Mesenchymal stem cell (in vitro differentiated cells and primary cell): ENCODE data around the gene RAET1G.
"Not testable (repeated sequence)": the region's sequence is repeated elsewhere in the genome, so short reads cannot be mapped to it uniquely, and the experiment has no call there.

Experiments used
- DNase-seq: peaks from one replicate; pipeline ENCODE4 v3.0.0-alpha.2; 2013
- H2AFZ ChIP-seq: one replicate; pipeline ENCODE4 v1.6.1; 2013; ENCODE audit warnings: low read depth, mild to moderate bottlenecking, control low read depth, inconsistent platforms, low read length, moderate library complexity
- H2AK5ac ChIP-seq: 2 replicates; pipeline ENCODE4 v1.6.1; 2013; ENCODE audit warnings: low read length, moderate library complexity, mild to moderate bottlenecking, inconsistent platforms; ENCODE audit not compliant: severe bottlenecking
- H2BK120ac ChIP-seq: one replicate; pipeline ENCODE4 v1.6.1; 2013; ENCODE audit warnings: low read depth, mild to moderate bottlenecking, inconsistent platforms, low read length, moderate library complexity
- H2BK12ac ChIP-seq, 2 experiments: one replicate each; pipeline ENCODE4 v1.6.1; 2013; ENCODE audit warnings: inconsistent platforms in 2 of 2, low read length in 2 of 2, mild to moderate bottlenecking in 2 of 2, moderate library complexity in 2 of 2, control low read depth in 1 of 2
- H2BK15ac ChIP-seq: one replicate; pipeline ENCODE4 v1.6.1; 2013; ENCODE audit warnings: mild to moderate bottlenecking, low read depth, inconsistent platforms; ENCODE audit not compliant: poor library complexity, severe bottlenecking
- H2BK5ac ChIP-seq: 2 replicates; pipeline ENCODE4 v1.6.1; 2013; ENCODE audit warnings: low read depth, mild to moderate bottlenecking, low read length, control low read depth, inconsistent platforms; ENCODE audit not compliant: poor library complexity, severe bottlenecking
- H3K14ac ChIP-seq, 2 experiments: one replicate each; pipeline ENCODE4 v1.6.1; 2013; ENCODE audit warnings: inconsistent platforms in 2 of 2, low read length in 2 of 2, control low read depth in 1 of 2, mild to moderate bottlenecking in 1 of 2, moderate library complexity in 1 of 2
- H3K18ac ChIP-seq, 2 experiments: one replicate each; pipeline ENCODE4 v1.6.1; 2013; ENCODE audit warnings: inconsistent platforms in 2 of 2, low read length in 2 of 2, control low read depth in 1 of 2, low read depth in 1 of 2, mild to moderate bottlenecking in 1 of 2
- H3K23ac ChIP-seq, 2 experiments: one replicate each; pipeline ENCODE4 v1.6.1; 2013; ENCODE audit warnings: inconsistent platforms in 2 of 2, low read length in 2 of 2, mild to moderate bottlenecking in 2 of 2, moderate library complexity in 2 of 2, control low read depth in 1 of 2
- H3K27ac ChIP-seq: 2 replicates; pipeline ENCODE4 v1.5.1; 2013; ENCODE audit warnings: mild to moderate bottlenecking, moderate library complexity, low read length, control low read depth, inconsistent platforms; ENCODE audit not compliant: poor library complexity, severe bottlenecking
- H3K27me3 ChIP-seq, 2 experiments: 2 replicates each; pipeline versions ENCODE4 v1.6.1 to v1.7.0; 2013; ENCODE audit warnings: low read length in 2 of 2, mild to moderate bottlenecking in 2 of 2, moderate library complexity in 2 of 2, control low read depth in 1 of 2, inconsistent platforms in 1 of 2; ENCODE audit not compliant: control insufficient read depth in 1 of 2, insufficient read depth in 1 of 2
- H3K36me3 ChIP-seq, 2 experiments: 2 replicates each; pipeline versions ENCODE4 v1.6.1 to v1.7.0; 2013; ENCODE audit warnings: low read length in 2 of 2, control low read depth in 1 of 2, inconsistent platforms in 1 of 2, low read depth in 1 of 2, mild to moderate bottlenecking in 1 of 2; ENCODE audit not compliant: insufficient read depth in 2 of 2, control insufficient read depth in 1 of 2
- H3K4ac ChIP-seq, 2 experiments: one replicate each; pipeline ENCODE4 v1.6.1; 2013; ENCODE audit warnings: inconsistent platforms in 2 of 2, low read length in 2 of 2, mild to moderate bottlenecking in 2 of 2, moderate library complexity in 2 of 2, control low read depth in 1 of 2, low read depth in 1 of 2
- H3K4me1 ChIP-seq: 2 replicates; pipeline ENCODE4 v1.6.1; 2013; ENCODE audit warnings: low read depth, low read length, control low read depth; ENCODE audit not compliant: control insufficient read depth, insufficient read depth
- H3K4me2 ChIP-seq: 2 replicates; pipeline ENCODE4 v1.6.1; 2013; ENCODE audit warnings: low read length, mild to moderate bottlenecking, inconsistent platforms; ENCODE audit not compliant: poor library complexity, severe bottlenecking
- H3K4me3 ChIP-seq, 2 experiments: 2 replicates each; pipeline versions ENCODE4 v1.5.1 to v1.7.0; 2013; ENCODE audit warnings: low read length in 2 of 2, mild to moderate bottlenecking in 2 of 2, control low read depth in 1 of 2, low read depth in 1 of 2; ENCODE audit not compliant: insufficient read depth in 1 of 2
- H3K79me1 ChIP-seq: replicated peaks from 2 replicates; pipeline ENCODE4 v1.6.1; 2013; ENCODE audit warnings: mild to moderate bottlenecking, control low read depth, low read length, inconsistent platforms; ENCODE audit not compliant: poor library complexity, severe bottlenecking
- H3K9ac ChIP-seq: 2 replicates; pipeline ENCODE4 v1.7.0; 2013; ENCODE audit warnings: mild to moderate bottlenecking, low read length, moderate library complexity
- H3K9me3 ChIP-seq: 2 replicates; pipeline ENCODE4 v1.7.0; 2013; ENCODE audit warnings: mild to moderate bottlenecking, low read length; ENCODE audit not compliant: control insufficient read depth
- H4K8ac ChIP-seq: one replicate; pipeline ENCODE4 v1.6.1; 2013; ENCODE audit warnings: inconsistent platforms, mild to moderate bottlenecking, low read length, moderate library complexity
- H4K91ac ChIP-seq: one replicate; pipeline ENCODE4 v1.6.1; 2013; ENCODE audit warnings: mild to moderate bottlenecking, low read length, inconsistent platforms
- WGBS: methylation state at CpG from one replicate; pipeline ENCODE4 v1.1.7; 2013; ENCODE audit warnings: mixed read lengths; 5-methylcytosine and 5-hydroxymethylcytosine counted together

Gene RAET1G

DNA sequence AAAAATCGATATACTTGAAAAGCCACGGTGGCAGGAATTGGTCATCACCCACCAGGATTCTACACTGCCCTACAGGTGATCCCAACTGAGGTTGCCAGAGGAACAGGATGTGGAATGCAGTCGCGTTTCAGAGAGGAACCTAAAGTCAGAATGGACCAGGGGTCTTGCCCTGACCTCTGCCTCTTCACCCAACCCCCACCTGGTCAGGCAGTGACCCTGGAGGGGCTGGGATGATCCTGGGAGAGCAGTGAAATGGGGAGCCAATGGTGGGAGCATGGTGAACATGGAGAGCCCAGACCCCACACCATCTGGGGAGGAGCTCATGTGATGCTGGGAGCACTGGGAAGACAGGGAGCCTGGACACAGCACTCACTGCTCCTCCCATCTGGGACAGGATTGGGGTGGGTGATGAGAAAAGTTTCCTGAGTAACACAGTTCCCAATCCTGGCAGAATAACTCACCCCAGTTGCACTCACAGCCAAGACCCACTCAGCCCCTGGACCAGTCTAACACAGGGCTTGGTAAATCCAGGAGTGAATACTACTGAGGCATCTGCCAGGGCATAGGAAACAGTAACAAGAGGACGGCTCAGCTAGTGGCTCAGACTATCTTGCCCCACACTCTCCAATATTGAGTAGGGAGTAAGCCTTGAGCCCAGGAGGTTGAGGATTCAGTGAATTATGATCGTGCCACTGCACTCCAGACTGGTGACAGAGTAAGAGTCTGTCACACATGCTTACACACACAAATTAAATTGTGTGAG is 17.2 kb upstream of the RAET1G start:
- Histone ChIP-seq H3K79me1 (no peaks in the 10 kb centered on the region), H3K9ac (no peak overlapping the region), H3K4me3 (no peak overlapping the region), H3K18ac (no peak overlapping the region), H3K27me3 (peaks cover 55 to 61% of the 10 kb centered on the region in 2 experiments), H3K36me3 (no peaks in the 10 kb centered on the region), H3K27ac (no peak overlapping the region), H2BK120ac (no peak overlapping the region), H2BK12ac (no peak overlapping the region), H3K4ac (no peak overlapping the region), H2BK15ac (peak overlapping the region; percentile 67), H3K4me1 (peaks cover 18% of the 10 kb centered on the region), H4K8ac (no peak overlapping the region), H2AK5ac (no peak overlapping the region), H3K9me3 (no peaks in the 10 kb centered on the region), H3K4me2 (no peak overlapping the region), H3K14ac (no peak overlapping the region), H2AFZ (no peak overlapping the region), H3K23ac (peak overlapping the region in 1 of 2 experiments; percentile 23), H4K91ac (no peak overlapping the region), H2BK5ac (no peak overlapping the region)
- no peak for DNase-seq
- 39% methylated on average over 2 of the region's 6 CpGs for WGBS

DNA sequence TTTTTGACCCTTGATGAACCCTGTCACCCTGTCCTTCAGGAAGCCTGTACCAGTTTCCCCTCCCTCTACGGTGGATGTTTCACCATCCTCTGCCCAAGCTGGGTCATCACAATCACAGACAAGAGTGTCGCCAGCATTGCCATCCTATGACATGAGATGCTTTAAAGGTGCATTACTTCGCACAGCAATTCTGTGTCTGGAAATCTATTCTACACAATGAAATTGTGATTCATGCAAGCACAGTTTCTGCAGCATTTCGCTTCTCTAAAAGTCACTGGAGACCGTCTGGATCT is 16.4 kb upstream of the RAET1G start:
- no peak overlapping the region for H3K18ac ChIP-seq
- H3K4me3 ChIP-seq, result no peak overlapping the region
- no peak overlapping the region for H3K27ac ChIP-seq
- H2BK12ac ChIP-seq, result no peak overlapping the region
- no peaks in the 10 kb centered on the region for H3K36me3 ChIP-seq
- no peak overlapping the region for H2BK15ac ChIP-seq
- no peak overlapping the region for H4K8ac ChIP-seq
- peaks cover 63 to 69% of the 10 kb centered on the region in 2 experiments for H3K27me3 ChIP-seq
- no peak for DNase-seq
- H3K9ac ChIP-seq, result no peak overlapping the region
- no peak overlapping the region for H4K91ac ChIP-seq
- H3K9me3 ChIP-seq, result no peaks in the 10 kb centered on the region
- no peak overlapping the region for H3K4me2 ChIP-seq
- H2BK5ac ChIP-seq, result no peak overlapping the region
- no peak overlapping the region for H3K4ac ChIP-seq
- H3K79me1 ChIP-seq, result no peaks in the 10 kb centered on the region
- H2AFZ ChIP-seq, result no peak overlapping the region
- no peak overlapping the region for H2AK5ac ChIP-seq
- H3K14ac ChIP-seq, result no peak overlapping the region
- no peak overlapping the region for H3K23ac ChIP-seq
- peaks cover 18% of the 10 kb centered on the region for H3K4me1 ChIP-seq
- WGBS, result 49% methylated on average over 5 of the region's 5 CpGs
- H2BK120ac ChIP-seq, result no peak overlapping the region

DNA sequence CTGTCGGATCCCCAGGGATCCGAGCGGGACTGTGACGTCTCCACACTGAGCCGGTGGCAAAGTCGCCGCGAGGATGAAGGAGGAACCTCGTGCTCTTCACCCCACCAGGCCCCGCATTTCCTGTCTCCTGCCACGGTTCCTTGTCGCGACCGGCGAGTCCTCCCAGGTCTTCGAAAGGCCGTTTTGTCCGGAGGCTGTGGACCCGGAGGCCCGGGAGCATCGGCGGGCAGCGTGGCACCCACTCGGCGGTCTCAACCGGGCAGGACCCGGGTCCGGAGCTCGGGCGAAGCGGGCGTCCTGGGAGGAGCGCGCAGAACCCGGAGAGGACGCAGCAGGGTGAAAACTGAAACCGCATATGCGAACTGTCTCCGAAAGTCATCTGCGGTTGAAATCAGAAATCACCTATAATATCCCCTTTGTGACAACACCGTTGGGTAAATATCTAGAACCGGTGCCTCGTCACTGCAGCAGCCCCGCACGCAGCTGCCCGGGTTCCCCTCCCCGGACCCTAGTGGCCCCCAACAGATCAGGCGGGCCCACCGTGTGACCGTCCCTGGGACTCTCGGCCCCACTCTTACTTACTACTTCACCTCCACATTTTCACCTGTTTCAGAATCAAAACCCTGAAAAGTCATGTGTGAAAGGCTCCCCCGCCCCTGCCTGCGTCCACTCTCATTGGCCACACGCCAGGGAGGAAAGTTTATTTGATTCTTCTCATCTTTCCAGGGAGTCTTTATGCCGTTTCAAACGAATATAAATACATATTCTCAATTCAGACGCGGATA is 15.8 kb upstream of the RAET1G start:
- Histone ChIP-seq H2BK15ac (peak overlapping the region; percentile 60), H3K27me3 (peaks cover 63 to 70% of the 10 kb centered on the region in 2 experiments), H3K4me3 (peak overlapping the region; percentile 42 to 76), H2AFZ (no peak overlapping the region), H4K8ac (no peak overlapping the region), H2BK5ac (no peak overlapping the region), H3K4me1 (peaks cover 18% of the 10 kb centered on the region), H3K4me2 (peak overlapping the region; percentile 78), H3K9me3 (no peaks in the 10 kb centered on the region), H3K9ac (peak overlapping the region; percentile 62), H3K23ac (peak overlapping the region in 1 of 2 experiments; percentile 87), H3K4ac (no peak overlapping the region), H3K18ac (no peak overlapping the region), H3K27ac (no peak overlapping the region), H3K79me1 (no peaks in the 10 kb centered on the region), H2AK5ac (no peak overlapping the region), H4K91ac (peak overlapping the region; percentile 18), H2BK12ac (peak overlapping the region in 1 of 2 experiments; percentile 38), H3K36me3 (no peaks in the 10 kb centered on the region), H2BK120ac (no peak overlapping the region), H3K14ac (peak overlapping the region in 1 of 2 experiments; percentile 29)
- peak; percentile 35 for DNase-seq
- 3% methylated on average over 58 of the region's 58 CpGs for WGBS

DNA sequence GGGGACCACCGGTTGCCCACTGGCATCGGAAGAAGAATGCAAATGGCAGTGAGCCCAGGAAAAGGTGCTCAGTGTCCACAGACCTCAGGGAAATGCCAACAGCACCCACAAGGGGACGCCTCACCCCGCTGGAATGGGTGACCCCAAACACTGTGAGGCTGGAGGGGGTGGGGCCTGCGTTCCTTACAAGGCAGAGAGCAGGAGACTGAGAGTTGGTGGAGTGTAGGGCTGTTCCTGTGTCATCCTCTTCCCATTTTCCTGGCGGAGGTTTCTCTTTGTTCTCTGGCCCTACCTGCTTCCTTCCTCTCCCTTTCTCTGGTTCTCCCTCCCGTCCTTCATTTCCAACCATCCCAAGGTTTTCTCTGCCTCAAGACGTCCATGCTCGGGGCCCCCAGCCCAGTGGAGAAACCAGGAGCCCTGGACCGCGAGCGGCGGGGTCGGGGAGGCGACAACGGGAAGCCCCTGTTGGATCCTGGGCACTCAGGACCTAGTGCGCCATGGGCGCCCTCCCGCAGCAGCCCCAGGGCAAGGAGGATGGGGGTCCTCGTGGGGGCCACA is 15.2 kb upstream of the RAET1G start:
- H3K27ac ChIP-seq, DNase-seq, H4K8ac ChIP-seq, H2BK120ac ChIP-seq, H2AK5ac ChIP-seq, H3K79me1 ChIP-seq, H3K18ac ChIP-seq, H3K4ac ChIP-seq, H2BK5ac ChIP-seq, H3K36me3 ChIP-seq, H2AFZ ChIP-seq, H3K9me3 ChIP-seq: not testable (repeated sequence)
- Histone ChIP-seq H4K91ac (peak overlapping the region; percentile 18), H3K9ac (peak overlapping the region; percentile 62), H2BK12ac (peak overlapping the region in 1 of 2 experiments; percentile 38), H3K23ac (peak overlapping the region in 1 of 2 experiments; percentile 34), H3K27me3 (peaks cover 70 to 73% of the 10 kb centered on the region in 2 experiments), H3K14ac (peak overlapping the region in 1 of 2 experiments; percentile 29), H3K4me3 (peak overlapping the region; percentile 42 to 76), H3K4me2 (peak overlapping the region; percentile 78), H3K4me1 (peaks cover 18% of the 10 kb centered on the region), H2BK15ac (peak overlapping the region; percentile 44)
- WGBS, result 3% methylated on average over 15 of the region's 20 CpGs
